Parathyroid adenoma (tissue), 2 donors: ENCODE measurements around the gene TMBIM1.

Experiments used
- H2AFZ ChIP-seq: fragments of 300-600 bp; sonication (generic); one replicate; pipeline ENCODE4 v1.7.0; 2017; ENCODE audit warnings: antibody characterized with exemption, mild to moderate bottlenecking
- H3K27ac ChIP-seq: fragments of 300-600 bp; sonication (generic); one replicate; pipeline ENCODE4 v1.7.0; 2017
- H3K27me3 ChIP-seq: fragments of 300-600 bp; sonication (generic); one replicate; pipeline ENCODE4 v1.7.0; 2017; ENCODE audit warnings: low read length; ENCODE audit not compliant: control insufficient read depth, insufficient read depth
- H3K36me3 ChIP-seq: fragments of 300-600 bp; sonication (generic); one replicate; pipeline ENCODE4 v1.7.0; 2017; ENCODE audit warnings: low read length; ENCODE audit not compliant: control insufficient read depth, insufficient read depth
- H3K4me1 ChIP-seq: fragments of 300-600 bp; sonication (generic); one replicate; pipeline ENCODE4 v1.7.0; 2017; ENCODE audit warnings: control low read depth
- H3K4me2 ChIP-seq: fragments of 300-600 bp; sonication (generic); one replicate; pipeline ENCODE4 v1.7.0; 2017; ENCODE audit warnings: low read length
- H3K4me3 ChIP-seq: fragments of 300-600 bp; sonication (generic); one replicate; pipeline ENCODE4 v1.7.0; 2017; ENCODE audit warnings: low read depth, low read length
- H3K79me2 ChIP-seq: fragments of 300-600 bp; sonication (generic); one replicate; pipeline ENCODE4 v1.7.0; 2017; ENCODE audit warnings: control low read depth
- H3K9ac ChIP-seq: fragments of 300-600 bp; sonication (generic); one replicate; pipeline ENCODE4 v1.7.0; 2017; ENCODE audit warnings: mild to moderate bottlenecking
- H3K9me3 ChIP-seq: fragments of 300-600 bp; sonication (generic); one replicate; pipeline ENCODE4 v1.7.0; 2017; ENCODE audit warnings: low read length; ENCODE audit not compliant: control insufficient read depth
- CTCF ChIP-seq: fragments of 300-600 bp; sonication (generic); IDR thresholded peaks from one replicate; pipeline ENCODE4 v1.7.0; 2017; ENCODE audit warnings: antibody characterized with exemption, mild to moderate bottlenecking
- donor health status: primary hyperparathyroidism.

Gene TMBIM1

GRCh38 chr2:218226903-218227302, 65.4 kb downstream of the TMBIM1 start:
- H3K4me2 ChIP-seq, result no peak overlapping the region
- H3K27ac ChIP-seq, result no peak overlapping the region
- H2AFZ ChIP-seq, result no peak overlapping the region
- no peaks in the 10 kb centered on the region for H3K36me3 ChIP-seq
- H3K9ac ChIP-seq, result no peak overlapping the region
- peaks cover 9% of the 10 kb centered on the region for H3K4me1 ChIP-seq
- no peak overlapping the region for H3K4me3 ChIP-seq
- no peaks in the 10 kb centered on the region for H3K9me3 ChIP-seq
- peaks cover 21% of the 10 kb centered on the region for H3K79me2 ChIP-seq
- no peak for TF ChIP-seq CTCF
- H3K27me3 ChIP-seq, result no peaks in the 10 kb centered on the region
